NCI-H2107 (cell line): ENCODE measurements around the gene GOLGA8O.
"Not testable (repeated sequence)": the region's sequence is repeated elsewhere in the genome, so short reads cannot be mapped to it uniquely, and the experiment has no call there.

Experiments
- DNase-seq: peaks from one replicate; lab custom pipeline; 2025; lab: John Stamatoyannopoulos, UW

Gene GOLGA8O

GRCh38 chr15:32455534-32455933 lies at the start of gene GOLGA8O:
Gene GOLGA8O (minus strand): TSS chr15:32455634. CDS start chr15:32455536, 98 bp downstream.
- DNase-seq: not testable (repeated sequence)

- DNase-seq: not testable (repeated sequence)
Measured at GRCh38 chr15:32504152-32504811, 48.8 kb upstream of the GOLGA8O start.

DNA sequence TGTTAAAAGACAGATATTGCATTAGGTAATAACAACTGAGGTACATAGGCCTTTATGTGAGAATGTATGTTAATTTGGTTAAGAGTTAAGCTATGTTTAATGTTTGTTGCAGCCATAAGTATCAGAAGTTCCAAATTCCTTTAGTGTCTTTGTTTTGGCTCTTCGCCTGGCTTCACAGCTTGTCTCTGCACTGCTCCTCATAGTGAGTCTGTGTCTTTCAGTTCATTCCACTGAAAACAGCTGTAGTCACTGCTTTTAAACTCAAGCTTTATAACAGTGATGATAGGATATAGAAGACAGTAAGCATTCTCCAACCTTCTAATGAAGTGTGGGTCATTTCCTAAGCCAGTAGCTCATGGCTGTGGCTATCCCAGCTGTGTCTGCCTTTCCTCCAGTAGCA lies 47.5 kb upstream of the GOLGA8O start:
- DNase-seq: not testable (repeated sequence)

GRCh38 chr15:32492768-32493167 lies 37.3 kb upstream of the GOLGA8O start:
- not testable (repeated sequence) for DNase-seq

GRCh38 chr15:32486474-32486873 lies 31.0 kb upstream of the GOLGA8O start:
- DNase-seq: not testable (repeated sequence)

GRCh38 chr15:32483377-32483776 lies 27.9 kb upstream of the GOLGA8O start:
- DNase-seq: not testable (repeated sequence)

DNA sequence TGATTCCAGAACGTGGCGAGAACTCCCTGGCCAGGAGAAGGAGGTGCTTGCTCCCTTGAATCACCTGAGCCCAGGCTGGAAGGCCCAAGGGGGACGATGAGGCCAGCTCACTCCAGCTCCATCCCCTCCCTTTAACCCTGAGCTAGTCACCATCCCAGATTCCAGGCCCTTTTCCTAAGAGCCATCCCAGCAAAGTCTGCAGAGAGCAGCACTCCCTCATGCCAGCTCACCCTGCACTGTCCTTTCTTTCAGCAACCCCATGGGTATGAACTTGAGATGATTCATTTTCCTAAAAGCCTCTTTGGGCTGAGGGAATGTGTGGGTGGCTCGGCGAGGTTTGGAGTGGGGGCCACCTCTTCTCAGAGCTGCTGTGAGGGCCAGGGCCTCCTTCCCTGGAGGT lies 26.2 kb upstream of the GOLGA8O start:
- not testable (repeated sequence) for DNase-seq

- DNase-seq: not testable (repeated sequence)
Measured at GRCh38 chr15:32468076-32468475, 12.6 kb upstream of the GOLGA8O start.

- DNase-seq: not testable (repeated sequence)
Measured at GRCh38 chr15:32440445-32440977, 14.9 kb downstream of the GOLGA8O start.

DNA sequence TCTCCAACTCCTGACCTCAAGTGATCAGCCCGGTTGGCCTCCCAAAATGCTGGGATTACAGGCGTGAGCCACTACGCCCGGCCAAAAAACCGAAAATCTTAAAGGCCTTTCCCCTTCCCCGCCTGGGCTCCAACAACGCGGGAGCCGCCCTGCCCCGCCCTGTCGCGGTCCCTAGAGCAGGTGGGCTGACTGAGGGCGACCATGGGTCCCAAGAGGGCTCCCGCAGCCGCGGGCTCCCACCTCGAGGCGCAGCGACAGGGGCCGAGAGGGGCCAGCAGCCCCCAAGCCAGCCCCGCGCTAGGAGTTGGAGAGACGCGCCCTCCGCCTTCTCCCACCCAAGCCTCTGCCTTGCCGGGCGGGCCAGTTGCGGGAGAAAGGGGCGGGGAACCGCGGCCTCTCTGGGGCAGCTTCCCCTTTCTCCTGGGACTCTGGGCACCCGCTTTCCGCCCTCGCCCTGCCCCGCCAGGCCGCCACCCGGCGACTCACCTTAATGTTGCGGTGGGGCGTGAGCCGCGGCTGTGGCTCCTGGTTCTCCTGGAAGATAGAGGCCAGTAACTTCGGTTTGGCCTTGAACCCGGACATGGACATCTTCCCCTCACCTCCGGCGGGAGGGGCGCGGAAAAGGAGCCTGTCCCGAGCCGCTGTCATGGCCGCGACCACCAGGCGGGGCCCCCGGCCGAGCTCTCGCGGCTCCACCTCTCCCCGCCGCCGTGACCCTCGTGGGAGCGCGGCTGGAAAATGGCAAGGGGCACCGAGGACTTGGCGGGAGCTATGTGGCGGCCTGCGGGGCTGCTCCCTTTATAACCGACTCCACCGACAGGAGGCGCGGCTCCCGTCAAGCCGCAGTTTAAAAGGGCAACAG lies 21.1 kb downstream of the GOLGA8O start:
- DNase-seq: not testable (repeated sequence)

DNA sequence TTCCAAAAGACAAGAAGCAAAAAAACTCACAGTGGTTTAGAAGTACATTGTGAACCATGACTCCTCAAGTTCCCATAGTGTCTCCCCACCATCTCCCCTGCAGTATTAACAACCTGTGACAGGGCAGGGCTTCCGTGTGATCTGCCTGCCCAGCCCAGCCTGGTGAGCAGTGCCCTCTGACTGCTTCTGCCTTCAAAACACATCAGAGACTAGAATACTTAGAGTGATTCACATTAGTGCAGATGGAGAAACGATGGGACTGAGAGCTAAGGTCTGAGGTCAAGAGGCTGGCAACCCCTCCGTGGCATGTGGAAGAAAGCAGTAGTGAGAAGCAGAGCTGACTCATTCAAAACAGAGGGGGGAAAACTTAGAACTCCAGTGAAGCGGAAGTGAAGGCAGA lies 27.8 kb downstream of the GOLGA8O start:
- DNase-seq: not testable (repeated sequence)

DNA sequence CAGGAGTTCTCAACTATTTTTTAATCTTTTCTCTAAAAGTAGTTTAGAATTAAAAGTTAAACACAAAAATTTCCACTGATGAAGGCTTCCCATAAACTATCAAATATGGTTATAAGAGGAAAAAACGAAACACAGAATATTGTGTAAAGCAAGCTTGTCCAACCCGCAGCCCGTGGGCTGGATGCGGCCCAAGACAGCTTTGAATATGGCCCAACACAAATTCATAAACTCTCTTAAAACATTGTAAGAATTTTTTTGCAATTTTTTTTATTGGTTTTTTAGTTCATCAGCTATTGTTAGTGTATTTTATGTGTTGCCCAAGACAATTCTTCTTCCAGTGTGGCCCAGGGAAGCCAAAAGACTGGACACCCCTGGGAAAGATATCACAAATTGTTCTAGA lies 28.9 kb downstream of the GOLGA8O start:
- DNase-seq: not testable (repeated sequence)

DNA sequence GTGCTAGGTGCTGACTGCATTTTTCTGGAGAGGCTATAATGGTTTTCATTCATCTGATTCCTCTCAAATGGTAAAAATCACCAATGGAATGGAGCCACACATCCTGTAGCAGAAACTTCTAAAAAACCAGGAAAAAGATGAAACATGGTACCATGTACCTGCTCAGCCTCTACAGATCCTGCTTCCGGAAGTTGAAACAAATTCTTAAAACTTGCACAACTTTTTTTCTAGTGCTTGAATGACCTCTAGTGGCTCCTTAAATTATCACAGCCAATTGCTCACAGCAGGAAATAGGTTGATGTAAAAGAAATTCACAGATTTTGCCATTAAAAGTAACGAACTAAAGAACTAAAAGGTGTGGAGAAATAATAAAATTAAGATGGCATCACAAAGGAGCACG lies 47.5 kb downstream of the GOLGA8O start:
- DNase-seq: not testable (repeated sequence)

GRCh38 chr15:32403192-32403591 lies 52.2 kb downstream of the GOLGA8O start, which contains the start of gene GOLGA8K:
Gene GOLGA8K (minus strand): TSS chr15:32403292. CDS start chr15:32403194, 98 bp downstream.
- DNase-seq: not testable (repeated sequence)

DNA sequence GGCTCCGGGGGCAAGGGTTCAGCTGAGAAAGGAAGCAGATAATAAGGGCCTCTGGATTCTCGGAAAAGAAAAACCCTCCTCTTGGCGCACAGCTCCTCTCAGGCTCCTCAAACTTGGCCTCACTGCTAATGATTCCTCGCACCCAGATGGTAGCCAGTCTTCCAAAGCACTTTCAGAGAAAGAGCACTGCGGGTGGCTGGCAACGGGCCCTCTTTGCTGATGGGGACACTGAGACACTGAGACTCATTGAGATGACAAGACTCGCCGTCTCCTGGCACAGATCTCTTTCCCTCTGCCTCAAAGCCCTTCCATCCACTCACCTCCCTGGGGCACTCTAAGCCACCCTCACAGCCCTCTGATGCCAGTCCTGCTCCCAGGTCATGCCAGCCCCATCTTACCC lies 58.9 kb downstream of the GOLGA8O start:
- DNase-seq: not testable (repeated sequence)
